Chondrocyte (in vitro differentiated cells): Measurements from ENCODE around the gene VCAN. TPM values are rescaled to one million over a fixed set of nuclear protein-coding genes. Genes with fewer than 3 reads are reported as not detected.
A peak's percentile ranks its signal among the peaks of the same experiment; 100 is the strongest.

Source experiments
- DNase-seq: peaks from one replicate; pipeline ENCODE4 v3.0.0; 2021; ENCODE audit warnings: mixed read lengths, low spot score
- H3K27ac Mint-ChIP-seq: one replicate; pipeline ENCODE4 v1.8.0; 2021; ENCODE audit warnings: mild to moderate bottlenecking, moderate library complexity, mixed read lengths; ENCODE audit not compliant: unreplicated experiment
- H3K27me3 Mint-ChIP-seq: 2 replicates; pipeline ENCODE4 v1.8.0; 2021; ENCODE audit warnings: low read depth, mixed read lengths
- H3K36me3 Mint-ChIP-seq: 2 replicates; pipeline ENCODE4 v1.8.0; 2021; ENCODE audit warnings: low read depth, mixed read lengths
- H3K4me1 Mint-ChIP-seq: 2 replicates; pipeline ENCODE4 v1.8.0; 2021; ENCODE audit warnings: low read depth, mild to moderate bottlenecking, mixed read lengths
- H3K4me3 Mint-ChIP-seq: one replicate; pipeline ENCODE4 v1.8.0; 2021; ENCODE audit warnings: mild to moderate bottlenecking, moderate library complexity, mixed read lengths; ENCODE audit not compliant: unreplicated experiment
- H3K9me3 Mint-ChIP-seq: 2 replicates; pipeline ENCODE4 v1.8.0; 2021; ENCODE audit warnings: low read depth, mixed read lengths
- CTCF ChIP-seq: fragments of 200-600 bp; sonication (generic); IDR thresholded peaks from 2 replicates; pipeline ENCODE4 v1.5.0; 2021; ENCODE audit warnings: antibody characterized with exemption, mild to moderate bottlenecking, moderate library complexity
- total RNA-seq: library from RNA; stranded (reverse); gene quantifications from 3 replicates; pipeline ENCODE4 v1.2.1, GENCODE V29; 2021

VCAN gene
- total RNA-seq, 1 donor from 2014 or later = 710 TPM

GRCh38 chr5:83472508-83473345 is 1.2 kb downstream of the VCAN start:
- peaks cover 3% of the 10 kb centered on the region for H3K27me3 Mint-ChIP-seq
- H3K27ac Mint-ChIP-seq = peak overlapping the region; percentile 96
- no peaks in the 10 kb centered on the region for H3K9me3 Mint-ChIP-seq
- H3K4me3 Mint-ChIP-seq = peak overlapping the region; percentile 93
- H3K4me1 Mint-ChIP-seq = peaks cover 34% of the 10 kb centered on the region
- DNase-seq = peak; percentile 93
- no peak for TF ChIP-seq CTCF
- no peaks in the 10 kb centered on the region for H3K36me3 Mint-ChIP-seq

- Mint-ChIP-seq H3K27ac (peak overlapping the region; percentile 96), H3K4me3 (peak overlapping the region; percentile 93), H3K4me1 (peaks cover 34% of the 10 kb centered on the region), H3K27me3 (peaks cover under 1% of the 10 kb centered on the region), H3K9me3 (no peaks in the 10 kb centered on the region), H3K36me3 (no peaks in the 10 kb centered on the region)
- peak; percentile 96 for TF ChIP-seq CTCF
- peak; percentile 97 for DNase-seq
Measured at GRCh38 chr5:83473346-83474160, 2.0 kb downstream of the VCAN start.

GRCh38 chr5:83474161-83474796 is 2.7 kb downstream of the VCAN start:
- Mint-ChIP-seq H3K9me3 (no peaks in the 10 kb centered on the region), H3K27ac (peak overlapping the region; percentile 96), H3K4me3 (peak overlapping the region; percentile 93), H3K4me1 (peaks cover 35% of the 10 kb centered on the region), H3K36me3 (peaks cover 3% of the 10 kb centered on the region), H3K27me3 (no peaks in the 10 kb centered on the region)
- no peak for TF ChIP-seq CTCF
- DNase-seq = peak; percentile 97

GRCh38 chr5:83474991-83475390 is 3.4 kb downstream of the VCAN start:
- H3K27ac Mint-ChIP-seq = peak overlapping the region; percentile 96
- peaks cover 40% of the 10 kb centered on the region for H3K4me1 Mint-ChIP-seq
- no peak for TF ChIP-seq CTCF
- H3K36me3 Mint-ChIP-seq = peaks cover 6% of the 10 kb centered on the region
- no peak for DNase-seq
- H3K4me3 Mint-ChIP-seq = peak overlapping the region; percentile 93
- H3K9me3 Mint-ChIP-seq = no peaks in the 10 kb centered on the region
- no peaks in the 10 kb centered on the region for H3K27me3 Mint-ChIP-seq

GRCh38 chr5:83475391-83475863 is 3.9 kb downstream of the VCAN start:
- H3K27me3 Mint-ChIP-seq = no peaks in the 10 kb centered on the region
- no peak for TF ChIP-seq CTCF
- H3K36me3 Mint-ChIP-seq = peaks cover 6% of the 10 kb centered on the region
- no peaks in the 10 kb centered on the region for H3K9me3 Mint-ChIP-seq
- peak overlapping the region; percentile 96 for H3K27ac Mint-ChIP-seq
- DNase-seq = no peak
- peaks cover 40% of the 10 kb centered on the region for H3K4me1 Mint-ChIP-seq
- peak overlapping the region; percentile 93 for H3K4me3 Mint-ChIP-seq
